PC-3 (cell line): ENCODE results near the gene IKBIP. TPM values are rescaled to one million over a fixed set of nuclear protein-coding genes. Genes with fewer than 3 reads are reported as not detected.

Experiments used
- ATAC-seq: fragments of 200-7000 bp; cut with Tn5 transposase; 2 replicates; pipeline ENCODE4 v1.9.1; 2020; ENCODE audit warnings: mild to moderate bottlenecking, moderate library complexity
- BruUV-seq: library from RNA; stranded (reverse); fragments of 400-500 nt; replicated peaks from 2 replicates; lab custom pipeline; 2021; lab: Mats Ljungman, UMichigan
- CTCF ChIA-PET: fragments of 300-600 bp; sonication (Branson Sonifier 250); formaldehyde crosslinking; loops from one replicate; lab custom pipeline; 2022; ENCODE audit warnings: antibody characterized with exemption; lab: Charles Lee
- POLR2A ChIA-PET: fragments of 300-600 bp; sonication (Branson Sonifier 250); formaldehyde crosslinking; loops from one replicate; lab custom pipeline; 2022; ENCODE audit warnings: antibody characterized with exemption; ENCODE audit not compliant: unreplicated experiment; lab: Charles Lee
- DNase-seq: peaks from one replicate; pipeline ENCODE4 v3.0.0-alpha.2; 2015
- H2AFZ ChIP-seq: fragments of 300-600 bp; sonication (generic); 2 replicates; pipeline ENCODE4 v1.6.0; 2016; ENCODE audit warnings: antibody characterized with exemption, low read length
- H3F3A ChIP-seq: fragments of 300-600 bp; sonication (generic); one replicate; pipeline ENCODE4 v1.6.0; 2017; ENCODE audit warnings: antibody characterized with exemption, low read length, control low read depth, mild to moderate bottlenecking; ENCODE audit not compliant: unreplicated experiment
- H3K27ac ChIP-seq: fragments of 300-600 bp; sonication (generic); 2 replicates; pipeline ENCODE4 v1.5.1; 2016; ENCODE audit warnings: mild to moderate bottlenecking, low read length
- H3K27me3 ChIP-seq: fragments of 300-600 bp; sonication (generic); 2 replicates; pipeline ENCODE4 v1.6.1; 2016; ENCODE audit warnings: low read length, mixed read lengths
- H3K36me3 ChIP-seq: fragments of 300-600 bp; sonication (generic); 2 replicates; pipeline ENCODE4 v1.6.1; 2016; ENCODE audit warnings: low read depth, mixed run types, low read length, mixed read lengths
- H3K4me1 ChIP-seq: fragments of 300-600 bp; sonication (generic); 2 replicates; pipeline ENCODE4 v1.5.1; 2016; ENCODE audit warnings: low read length; ENCODE audit not compliant: insufficient read depth
- H3K4me2 ChIP-seq: fragments of 300-600 bp; sonication (generic); 2 replicates; pipeline ENCODE4 v1.6.0; 2016; ENCODE audit warnings: low read length
- H3K4me3 ChIP-seq: fragments of 300-600 bp; sonication (generic); 2 replicates; pipeline ENCODE4 v1.5.1; 2016; ENCODE audit warnings: mild to moderate bottlenecking, low read length, mixed read lengths
- H3K79me2 ChIP-seq: fragments of 300-600 bp; sonication (generic); 2 replicates; pipeline ENCODE4 v1.6.1; 2017; ENCODE audit warnings: low read length, mixed read lengths
- H3K9ac ChIP-seq: fragments of 300-600 bp; sonication (generic); 2 replicates; pipeline ENCODE4 v1.6.0; 2016; ENCODE audit warnings: mild to moderate bottlenecking, low read length
- H3K9me2 ChIP-seq: fragments of 300-600 bp; sonication (generic); replicated peaks from 2 replicates; pipeline ENCODE4 v1.6.1; 2016; ENCODE audit warnings: mixed run types, low read length, mixed read lengths
- H3K9me3 ChIP-seq: fragments of 300-600 bp; sonication (generic); 2 replicates; pipeline ENCODE4 v1.6.1; 2016; ENCODE audit warnings: low read length, mixed read lengths
- H4K20me1 ChIP-seq: fragments of 300-600 bp; sonication (generic); 2 replicates; pipeline ENCODE4 v1.6.1; 2016; ENCODE audit warnings: low read length, mixed read lengths
- EZH2 ChIP-seq: fragments of 300-600 bp; sonication (generic); IDR thresholded peaks from one replicate; pipeline ENCODE4 v1.6.1; 2017; ENCODE audit warnings: antibody characterized with exemption, mild to moderate bottlenecking, low read length; ENCODE audit not compliant: unreplicated experiment
- EZH2phosphoT487 ChIP-seq: fragments of 300-600 bp; sonication (generic); IDR thresholded peaks from 2 replicates; pipeline ENCODE4 v1.6.1; 2018; ENCODE audit warnings: mild to moderate bottlenecking, antibody characterized with exemption, low read length, borderline replicate concordance
- intact Hi-C: fragments of 100-400 bp; cut with micrococcal nuclease; formaldehyde crosslinking; loops from 2 replicates; pipeline ENCODE4 v1.9.0; 2023
- total RNA-seq: library from RNA; depleted of rRNA; stranded (reverse); fragments of >200 nt; gene quantifications from 2 replicates; pipeline ENCODE4 v1.2.3, GENCODE V29; 2014
- TF ChIP-seq, protein P1 (sequence below): fragments of 300-600 bp; sonication (generic); conservative IDR thresholded peaks from 2 replicates; pipeline ENCODE4 v1.5.1; 2017; ENCODE audit warnings: antibody characterized with exemption, low read depth, mild to moderate bottlenecking, low read length

Gene IKBIP
- total RNA-seq, 1 experiment from 2014 or later: 11.1 TPM

DNA sequence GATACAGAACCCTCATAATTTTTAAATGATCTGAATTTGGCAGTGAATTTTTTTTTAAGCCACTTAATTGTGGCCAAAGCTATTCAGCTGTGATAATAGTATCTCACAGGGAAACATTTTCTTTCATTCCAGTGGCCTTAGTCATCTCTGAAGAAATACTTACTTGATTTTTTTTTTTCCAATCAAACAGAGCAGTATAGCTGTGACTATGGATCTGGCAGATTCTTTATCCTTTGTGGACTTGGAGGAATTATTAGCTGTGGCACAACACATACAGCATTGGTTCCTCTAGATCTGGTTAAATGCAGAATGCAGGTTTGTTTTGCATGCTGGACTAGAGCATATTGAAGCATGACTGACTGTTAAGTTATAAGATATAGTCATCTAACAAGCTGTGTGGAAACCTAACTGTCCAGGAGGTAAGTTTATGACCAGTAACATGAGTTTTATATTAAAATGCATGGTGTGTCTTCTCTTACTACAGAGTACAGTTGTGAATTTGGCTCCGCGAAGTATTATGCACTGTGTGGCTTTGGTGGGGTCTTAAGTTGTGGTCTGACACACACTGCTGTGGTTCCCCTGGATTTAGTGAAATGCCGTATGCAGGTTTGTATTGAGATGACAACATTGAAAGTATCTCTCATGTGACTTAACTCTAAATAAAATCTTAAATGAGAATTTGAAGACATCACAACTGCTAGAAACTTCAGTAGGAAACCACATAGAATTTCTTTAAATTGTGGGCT lies 49.2 kb downstream of the IKBIP start:
- Histone ChIP-seq H3K9me2 (no peaks in the 10 kb centered on the region), H3K4me3 (peak overlapping the region; percentile 94), H3K27me3 (no peaks in the 10 kb centered on the region), H3K27ac (no peak overlapping the region), H4K20me1 (peaks cover 55% of the 10 kb centered on the region), H3K4me1 (peaks cover 12% of the 10 kb centered on the region), H3K9me3 (no peaks in the 10 kb centered on the region), H3K79me2 (peaks cover 66% of the 10 kb centered on the region), H3K36me3 (peaks cover 57% of the 10 kb centered on the region), H2AFZ (no peak overlapping the region), H3K4me2 (peak overlapping the region; percentile 90), H3K9ac (peak overlapping the region; percentile 99), H3F3A (peaks cover 5% of the 10 kb centered on the region)
- no peak for TF ChIP-seq EZH2phosphoT487
- TF ChIP-seq, protein P1, sequence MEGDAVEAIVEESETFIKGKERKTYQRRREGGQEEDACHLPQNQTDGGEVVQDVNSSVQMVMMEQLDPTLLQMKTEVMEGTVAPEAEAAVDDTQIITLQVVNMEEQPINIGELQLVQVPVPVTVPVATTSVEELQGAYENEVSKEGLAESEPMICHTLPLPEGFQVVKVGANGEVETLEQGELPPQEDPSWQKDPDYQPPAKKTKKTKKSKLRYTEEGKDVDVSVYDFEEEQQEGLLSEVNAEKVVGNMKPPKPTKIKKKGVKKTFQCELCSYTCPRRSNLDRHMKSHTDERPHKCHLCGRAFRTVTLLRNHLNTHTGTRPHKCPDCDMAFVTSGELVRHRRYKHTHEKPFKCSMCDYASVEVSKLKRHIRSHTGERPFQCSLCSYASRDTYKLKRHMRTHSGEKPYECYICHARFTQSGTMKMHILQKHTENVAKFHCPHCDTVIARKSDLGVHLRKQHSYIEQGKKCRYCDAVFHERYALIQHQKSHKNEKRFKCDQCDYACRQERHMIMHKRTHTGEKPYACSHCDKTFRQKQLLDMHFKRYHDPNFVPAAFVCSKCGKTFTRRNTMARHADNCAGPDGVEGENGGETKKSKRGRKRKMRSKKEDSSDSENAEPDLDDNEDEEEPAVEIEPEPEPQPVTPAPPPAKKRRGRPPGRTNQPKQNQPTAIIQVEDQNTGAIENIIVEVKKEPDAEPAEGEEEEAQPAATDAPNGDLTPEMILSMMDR: no peak
- no peak for TF ChIP-seq EZH2
- ChIA-PET CTCF (interaction anchor here (1.6 kb wide), 1 partner anchor 28 kb away, joined by 4 read pairs; no protein-coding TSS in a partner anchor), POLR2A (interaction anchor here (0.6 kb wide), 1 partner anchor 48 kb away, joined by 4 read pairs; no protein-coding TSS in a partner anchor)
- BruUV-seq: no TSS peak
- ATAC-seq (0 out of 2 replicates have a peak, but pooled peaks have one; percentile 4), DNase-seq (peak; percentile 70)
- intact Hi-C loops: no loop called here

- H3K9me2 ChIP-seq: no peaks in the 10 kb centered on the region
- peaks cover 12% of the 10 kb centered on the region for H3K4me1 ChIP-seq
- ChIA-PET CTCF (interaction anchor here (1.5 to 1.6 kb wide), 2 partner anchors 27 kb away, joined by 4 to 6 read pairs; no protein-coding TSS in a partner anchor), POLR2A (interaction anchor here (0.6 to 0.8 kb wide), 2 partner anchors 50 kb away, joined by 3 to 4 read pairs; partner anchors contain the start of genes APAF1 and IKBIP)
- H3K27me3 ChIP-seq: no peaks in the 10 kb centered on the region
- TF ChIP-seq EZH2 (no peak), EZH2phosphoT487 (no peak)
- TF ChIP-seq, protein P1: no peak
- peaks cover 57% of the 10 kb centered on the region for H3K79me2 ChIP-seq
- peak overlapping the region; percentile 90 for H3K4me2 ChIP-seq
- peak overlapping the region; percentile 66 for H3K27ac ChIP-seq
- H2AFZ ChIP-seq: 0 out of 2 replicates have a peak overlapping the region, but pooled peaks have one; percentile 16
- H3K36me3 ChIP-seq: peaks cover 46% of the 10 kb centered on the region
- no TSS peak for BruUV-seq
- peak overlapping the region; percentile 99 for H3K9ac ChIP-seq
- H3K4me3 ChIP-seq: peak overlapping the region; percentile 94
- ATAC-seq (peak; percentile 4), DNase-seq (peak; percentile 14)
- H4K20me1 ChIP-seq: peaks cover 46% of the 10 kb centered on the region
- intact Hi-C loops: no loop called here
- H3F3A ChIP-seq: no peaks in the 10 kb centered on the region
- H3K9me3 ChIP-seq: no peaks in the 10 kb centered on the region
Measured at GRCh38 chr12:98594050-98594835, 50.3 kb downstream of the IKBIP start.
